IMR-90 (cell line): ENCODE data around the gene OPCML.

Experiments
- BHLHE40 ChIP-seq: fragments of 150-350 bp; IDR thresholded peaks from 2 replicates; pipeline ENCODE4 v1.6.1; 2016; ENCODE audit warnings: mild to moderate bottlenecking, low read depth, low read length
- CEBPB ChIP-seq: IDR thresholded peaks from 2 replicates; pipeline ENCODE4 v1.6.1; 2012; ENCODE audit warnings: low read depth, low read length, improper control_type of control experiment
- CHD1 ChIP-seq: IDR thresholded peaks from 2 replicates; pipeline ENCODE4 v1.6.1; 2012; ENCODE audit warnings: low read depth, low read length, improper control_type of control experiment
- MXI1 ChIP-seq: IDR thresholded peaks from 2 replicates; pipeline ENCODE4 v1.6.1; 2012; ENCODE audit warnings: low read depth, mild to moderate bottlenecking, low read length, moderate library complexity, borderline replicate concordance
- POLR2A ChIP-seq: IDR thresholded peaks from 2 replicates; pipeline ENCODE4 v1.6.1; 2012; ENCODE audit warnings: mild to moderate bottlenecking, low read depth, low read length
- RAD21 ChIP-seq: IDR thresholded peaks from 2 replicates; pipeline ENCODE4 v1.6.1; 2012; ENCODE audit warnings: low read length, improper control_type of control experiment
- RCOR1 ChIP-seq: IDR thresholded peaks from 2 replicates; pipeline ENCODE4 v1.6.1; 2012; ENCODE audit warnings: mild to moderate bottlenecking, low read length, improper control_type of control experiment; ENCODE audit not compliant: insufficient replicate concordance
- TF ChIP-seq, protein P1 (sequence below): conservative IDR thresholded peaks from 2 replicates; pipeline ENCODE4 v1.5.1; 2012; ENCODE audit warnings: mild to moderate bottlenecking, low read depth, low read length, improper control_type of control experiment
- TF ChIP-seq, protein P2 (sequence below): fragments of 150-350 bp; IDR thresholded peaks from 2 replicates; pipeline ENCODE4 v1.6.1; 2016; ENCODE audit warnings: low read depth, mild to moderate bottlenecking, low read length, moderate library complexity, borderline replicate concordance
- TF ChIP-seq, protein P3 (sequence below): fragments of 150-350 bp; IDR thresholded peaks from 2 replicates; pipeline ENCODE4 v1.6.1; 2017; ENCODE audit warnings: mild to moderate bottlenecking, antibody characterized with exemption, low read length, low read depth

DNA sequence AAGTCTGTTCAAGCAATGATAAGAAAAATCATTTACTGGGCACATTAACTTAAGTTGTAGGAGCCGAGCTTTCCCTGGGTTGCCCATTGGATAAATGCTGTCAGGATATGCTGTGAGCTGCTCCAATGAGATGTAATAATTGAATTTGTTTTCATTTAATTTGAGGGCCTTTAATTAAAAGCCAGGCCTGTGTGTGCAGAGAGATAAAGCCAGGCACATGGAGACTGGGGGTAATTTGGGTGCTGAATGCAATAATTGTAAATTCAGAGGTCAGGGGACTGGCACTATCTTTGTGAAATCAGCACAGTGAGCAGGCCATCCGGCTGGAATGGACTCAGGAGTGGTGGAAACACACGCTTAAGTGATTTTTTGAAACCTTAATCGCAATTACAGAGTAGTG lies 125.8 kb downstream of the OPCML start:
- TF ChIP-seq, protein P1, sequence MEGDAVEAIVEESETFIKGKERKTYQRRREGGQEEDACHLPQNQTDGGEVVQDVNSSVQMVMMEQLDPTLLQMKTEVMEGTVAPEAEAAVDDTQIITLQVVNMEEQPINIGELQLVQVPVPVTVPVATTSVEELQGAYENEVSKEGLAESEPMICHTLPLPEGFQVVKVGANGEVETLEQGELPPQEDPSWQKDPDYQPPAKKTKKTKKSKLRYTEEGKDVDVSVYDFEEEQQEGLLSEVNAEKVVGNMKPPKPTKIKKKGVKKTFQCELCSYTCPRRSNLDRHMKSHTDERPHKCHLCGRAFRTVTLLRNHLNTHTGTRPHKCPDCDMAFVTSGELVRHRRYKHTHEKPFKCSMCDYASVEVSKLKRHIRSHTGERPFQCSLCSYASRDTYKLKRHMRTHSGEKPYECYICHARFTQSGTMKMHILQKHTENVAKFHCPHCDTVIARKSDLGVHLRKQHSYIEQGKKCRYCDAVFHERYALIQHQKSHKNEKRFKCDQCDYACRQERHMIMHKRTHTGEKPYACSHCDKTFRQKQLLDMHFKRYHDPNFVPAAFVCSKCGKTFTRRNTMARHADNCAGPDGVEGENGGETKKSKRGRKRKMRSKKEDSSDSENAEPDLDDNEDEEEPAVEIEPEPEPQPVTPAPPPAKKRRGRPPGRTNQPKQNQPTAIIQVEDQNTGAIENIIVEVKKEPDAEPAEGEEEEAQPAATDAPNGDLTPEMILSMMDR: no peak
- TF ChIP-seq POLR2A (no peak), RCOR1 (no peak), RAD21 (no peak), CEBPB (no peak), MXI1 (no peak), CHD1 (no peak), BHLHE40 (no peak)
- TF ChIP-seq, protein P2, sequence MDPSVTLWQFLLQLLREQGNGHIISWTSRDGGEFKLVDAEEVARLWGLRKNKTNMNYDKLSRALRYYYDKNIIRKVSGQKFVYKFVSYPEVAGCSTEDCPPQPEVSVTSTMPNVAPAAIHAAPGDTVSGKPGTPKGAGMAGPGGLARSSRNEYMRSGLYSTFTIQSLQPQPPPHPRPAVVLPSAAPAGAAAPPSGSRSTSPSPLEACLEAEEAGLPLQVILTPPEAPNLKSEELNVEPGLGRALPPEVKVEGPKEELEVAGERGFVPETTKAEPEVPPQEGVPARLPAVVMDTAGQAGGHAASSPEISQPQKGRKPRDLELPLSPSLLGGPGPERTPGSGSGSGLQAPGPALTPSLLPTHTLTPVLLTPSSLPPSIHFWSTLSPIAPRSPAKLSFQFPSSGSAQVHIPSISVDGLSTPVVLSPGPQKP: no peak
- TF ChIP-seq, protein P3, sequence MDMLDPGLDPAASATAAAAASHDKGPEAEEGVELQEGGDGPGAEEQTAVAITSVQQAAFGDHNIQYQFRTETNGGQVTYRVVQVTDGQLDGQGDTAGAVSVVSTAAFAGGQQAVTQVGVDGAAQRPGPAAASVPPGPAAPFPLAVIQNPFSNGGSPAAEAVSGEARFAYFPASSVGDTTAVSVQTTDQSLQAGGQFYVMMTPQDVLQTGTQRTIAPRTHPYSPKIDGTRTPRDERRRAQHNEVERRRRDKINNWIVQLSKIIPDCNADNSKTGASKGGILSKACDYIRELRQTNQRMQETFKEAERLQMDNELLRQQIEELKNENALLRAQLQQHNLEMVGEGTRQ: no peak
